Heart right ventricle (tissue), 16 donors: ENCODE data around the gene TPM1. TPM values are rescaled to one million over a fixed set of nuclear protein-coding genes. Genes with fewer than 3 reads are reported as not detected.
A peak's percentile ranks its signal among the peaks of the same experiment; 100 is the strongest.

Source experiments
- ATAC-seq, 8 donors: fragments of 200-7000 bp; cut with Tn5 transposase; one replicate each; pipeline ENCODE4 v1.9.1; 2020; ENCODE audit warnings: mild to moderate bottlenecking in 8 of 8, moderate library complexity in 8 of 8, moderate number of reproducible peaks in 1 of 8
- DNase-seq, 2 donors: peaks; one replicate each; pipeline ENCODE4 v3.0.0-alpha.2; 2020
- H3K27ac ChIP-seq, 10 donors: fragments of 200-600 bp; sonication (generic) in 2 of 10; one replicate each; pipeline versions ENCODE4 v1.5.0 to v1.8.0; 2020 to 2022; ENCODE audit warnings: mild to moderate bottlenecking in 3 of 10
- H3K27me3 ChIP-seq, 7 donors: fragments of 200-600 bp; one replicate each; pipeline ENCODE4 v1.8.0; 2021 to 2022; ENCODE audit warnings: mild to moderate bottlenecking in 2 of 7
- H3K36me3 ChIP-seq, 9 donors: fragments of 200-600 bp; sonication (generic) in 1 of 9; one replicate each; pipeline versions ENCODE4 v1.5.0 to v1.8.0; 2020 to 2022; ENCODE audit warnings: mild to moderate bottlenecking in 2 of 9
- H3K4me1 ChIP-seq, 9 donors: fragments of 200-600 bp; sonication (generic) in 1 of 9; one replicate each; pipeline versions ENCODE4 v1.5.0 to v1.8.0; 2020 to 2022; ENCODE audit warnings: mild to moderate bottlenecking in 4 of 9
- H3K4me3 ChIP-seq, 10 donors: fragments of 200-600 bp; sonication (generic) in 2 of 10; one replicate each; pipeline versions ENCODE4 v1.5.0 to v1.8.0; 2020 to 2022; ENCODE audit warnings: mild to moderate bottlenecking in 7 of 10, moderate library complexity in 2 of 10
- H3K9me3 ChIP-seq, 11 donors: fragments of 200-600 bp in 10 of 11; sonication (generic) in 2 of 11; one replicate each; pipeline versions ENCODE4 v1.5.0 to v1.8.0; 2013 to 2022; ENCODE audit warnings: mild to moderate bottlenecking in 2 of 11, control low read depth in 1 of 11, moderate library complexity in 1 of 11
- CTCF ChIP-seq, 9 donors: fragments of 200-600 bp; sonication (generic) in 2 of 9; IDR thresholded peaks; one replicate each; pipeline versions ENCODE4 v1.5.0 to v1.8.0; 2021 to 2022; ENCODE audit warnings: antibody characterized with exemption in 9 of 9, mild to moderate bottlenecking in 5 of 9, moderate library complexity in 1 of 9
- WGBS, 2 donors: extraction: QIAGEN DNeasy Blood & Tissue Kit; methylation state at CpG; one replicate each; pipeline ENCODE4 v1.1.7; 2013; ENCODE audit warnings: inconsistent platforms in 1 of 2; 5-methylcytosine and 5-hydroxymethylcytosine counted together
- intact Hi-C, 10 donors: fragments of 100-400 bp; cut with DNase I; formaldehyde crosslinking; loops; one replicate each; pipeline versions ENCODE4 v1.11.1 to v1.14.2; 2022
- polyA plus RNA-seq, 2 donors: library from polyadenylated mRNA; stranded (reverse); fragments of 200-250 nt; gene quantifications; one replicate each; pipeline ENCODE4 v1.2.3, GENCODE V29; 2013
- total RNA-seq, 10 donors: library from RNA; stranded (reverse); fragmentation: NEBNext Ultra II Directional in 3 of 10; extraction: Animal tissue kit (Norgen Biotek cat#: 25700) in 3 of 10; gene quantifications; one replicate each; pipeline versions ENCODE4 v1.2.1 to v1.2.4, GENCODE V29; 2021 to 2023
- donor health status: Arrhythmogenic right ventricular cardiomyopathy.
- donor health status: ischemic (EF 13 %, LVEDD 7.1; RV severe dilation, severe dysfunction).
- donor health status: healthy with polysubstance abuse.
- donor health status: DM: no; HTN: yes; CAD: no.
- donor health status: DM: no; HTN: no; CAD: no.
- donor health status: ischemic (EF 25% LVEDD 6.9; RV normal size, moderate dysfunction).
- donor health status: ischemic (EF 25% LVEDD 5.7; RV mildly dilated, moderate dysfunction).
- donor health status: healthy.
- donor health status: DM: yes; HTN: yes; CAD: no.
- donor health status: Ischemic cardiomyopathy.
- donor health status: ischemic (EF 35%, LVEDD 5.7; RV mildly dilated, moderate dysfunction).
- donor health status: nonischemic (EF 11% LVEDD 7.7; RV severe dilation, severe dysfunction).
- donor health status: DM: yes; HTN: yes; CAD: no.
- donor health status: PGD.
- donor health status: ischemic (EF 29% LVEDD 5.4; RV normal size, mild dysfunction).
- donor health status: nonischemic (EF 23%, LVEDD 6.1; RV moderate dilation, normal function).

Gene TPM1
- total and polyA plus RNA-seq, 12 donors = 10,066 to 18,091 (median 14,403) TPM

GRCh38 chr15:63056829-63057228 lies 14.3 kb downstream of the TPM1 start:
- Histone ChIP-seq H3K27me3 (no peaks in the 10 kb centered on the region), H3K4me3 (no peak overlapping the region), H3K9me3 (no peaks in the 10 kb centered on the region), H3K4me1 (peaks cover 30 to 100% (median 94%) of the 10 kb centered on the region in 9 donors), H3K36me3 (peaks cover 0 to 76% (median 62%) of the 10 kb centered on the region in 9 donors), H3K27ac (peak overlapping the region in 4 of 10 donors; percentile 33 to 98 (median 92))
- WGBS, 2 donors = 17% methylated on average over 6 of the region's 6 CpGs
- peak in 1 of 2 donors; percentile 61 for DNase-seq
- intact Hi-C loops = no loop called here
- TF ChIP-seq CTCF (IDR thresholded peaks at IDR 0.05) = no peak
- peak in 1 of 8 donors; percentile 34 for ATAC-seq

GRCh38 chr15:63057468-63058345 lies 15.2 kb downstream of the TPM1 start:
- H3K4me3 ChIP-seq = no peak overlapping the region
- TF ChIP-seq CTCF (IDR thresholded peaks at IDR 0.05) = no peak
- ATAC-seq = no peak
- intact Hi-C loops = no loop called here
- no peak for DNase-seq
- WGBS, 2 donors = 85 to 88% methylated on average over 8 of the region's 8 CpGs
- no peaks in the 10 kb centered on the region for H3K27me3 ChIP-seq
- H3K36me3 ChIP-seq = peaks cover 0 to 84% (median 71%) of the 10 kb centered on the region in 9 donors
- H3K27ac ChIP-seq = peak overlapping the region in 5 of 10 donors; percentile 1 to 98 (median 88)
- H3K4me1 ChIP-seq = peaks cover 22 to 100% (median 89%) of the 10 kb centered on the region in 9 donors
- no peaks in the 10 kb centered on the region for H3K9me3 ChIP-seq

GRCh38 chr15:63059075-63059474 lies 16.5 kb downstream of the TPM1 start:
- Histone ChIP-seq H3K27ac (peak overlapping the region in 4 of 10 donors; percentile 25 to 72 (median 37)), H3K36me3 (peaks cover under 1 to 98% (median 85%) of the 10 kb centered on the region in 9 donors), H3K9me3 (no peaks in the 10 kb centered on the region), H3K4me1 (peaks cover 17 to 100% (median 80%) of the 10 kb centered on the region in 9 donors), H3K4me3 (no peak overlapping the region), H3K27me3 (no peaks in the 10 kb centered on the region)
- no peak for TF ChIP-seq CTCF (IDR thresholded peaks at IDR 0.05)
- no peak for DNase-seq
- intact Hi-C loops = no loop called here
- WGBS, 2 donors = 30 to 39% methylated on average over 3 of the region's 3 CpGs
- no peak for ATAC-seq

GRCh38 chr15:63059573-63060216 lies 17.1 kb downstream of the TPM1 start:
- DNase-seq = no peak
- ATAC-seq = no peak
- Histone ChIP-seq H3K27me3 (no peaks in the 10 kb centered on the region), H3K4me3 (no peak overlapping the region), H3K4me1 (peaks cover 11 to 97% (median 74%) of the 10 kb centered on the region in 9 donors), H3K27ac (peak overlapping the region in 8 of 10 donors; percentile 3 to 72 (median 25)), H3K9me3 (no peaks in the 10 kb centered on the region), H3K36me3 (peaks cover 4 to 100% (median 90%) of the 10 kb centered on the region in 9 donors)
- intact Hi-C loops = no loop called here
- TF ChIP-seq CTCF (IDR thresholded peaks at IDR 0.05) = no peak
- 49 to 55% methylated on average over 10 of the region's 10 CpGs for WGBS, 2 donors
